ENCODE measurements around the gene ABCG8.

GRCh38 chr2:43884689-43885088 lies 45.9 kb downstream of the ABCG8 start:
- no peak for TF ChIP-seq RAD21 (IDR thresholded peaks at IDR 0.05; ENCODE audit: low read depth)
- no peak for TF ChIP-seq FOXM1 (IDR thresholded peaks at IDR 0.05; ENCODE audit: borderline replicate concordance, low read depth)
- no peak for TF ChIP-seq TAF1 (IDR thresholded peaks at IDR 0.05; ENCODE audit: low read depth)
- TF ChIP-seq EP300 (IDR thresholded peaks at IDR 0.05; ENCODE audit: borderline replicate concordance) = no peak
- no peak for TF ChIP-seq MAX (IDR thresholded peaks at IDR 0.05)
- no peak for TF ChIP-seq TCF12 (IDR thresholded peaks at IDR 0.05; ENCODE audit: low read depth)
- TF ChIP-seq REST (IDR thresholded peaks at IDR 0.05; ENCODE audit: low read depth) = no peak
- no peak for TF ChIP-seq TEAD4 (IDR thresholded peaks at IDR 0.05)
- no peak for TF ChIP-seq EGR1 (IDR thresholded peaks at IDR 0.05)
- no peak for TF ChIP-seq YY1 (IDR thresholded peaks at IDR 0.05; ENCODE audit: low read depth)

Data from Ishikawa (cell line).